MCF 10A (cell line): ENCODE data around the gene RTN4RL1. TPM values are rescaled to one million over a fixed set of nuclear protein-coding genes. Genes with fewer than 3 reads are reported as not detected.

ENCODE experiments used
- BruUV-seq: library from RNA; stranded (reverse); fragments of 400-500 nt; replicated peaks from 2 replicates; lab custom pipeline; 2021; lab: Mats Ljungman, UMichigan
- CTCF ChIA-PET: fragments of 300-600 bp; sonication (Branson Sonifier 250); formaldehyde crosslinking; extraction: SDS; loops from one replicate; lab custom pipeline; 2021; ENCODE audit warnings: antibody characterized with exemption, inconsistent platforms; lab: Yijun Ruan, JAX
- POLR2A ChIA-PET: fragments of 300-600, 350-650 bp; sonication (Branson Sonifier 250); formaldehyde crosslinking; extraction: SDS; loops from one replicate; lab custom pipeline; 2020; ENCODE audit warnings: antibody characterized with exemption, inconsistent platforms; lab: Yijun Ruan, JAX
- DNase-seq: peaks from one replicate; pipeline ENCODE4 v3.0.0-alpha.2; 2018; ENCODE audit not compliant: unreplicated experiment
- H3K27ac Mint-ChIP-seq: one replicate; pipeline ENCODE4 v1.8.0; 2022; ENCODE audit warnings: mild to moderate bottlenecking, low read depth, mixed read lengths; ENCODE audit not compliant: unreplicated experiment
- H3K27me3 Mint-ChIP-seq: one replicate; pipeline ENCODE4 v1.8.0; 2022; ENCODE audit warnings: mixed read lengths; ENCODE audit not compliant: insufficient read depth, unreplicated experiment
- H3K36me3 Mint-ChIP-seq: one replicate; pipeline ENCODE4 v1.8.0; 2022; ENCODE audit warnings: mild to moderate bottlenecking, moderate library complexity, mixed read lengths; ENCODE audit not compliant: insufficient read depth, unreplicated experiment
- H3K4me1 Mint-ChIP-seq: one replicate; pipeline ENCODE4 v1.8.0; 2022; ENCODE audit warnings: mixed read lengths; ENCODE audit not compliant: insufficient read depth, unreplicated experiment
- H3K4me3 Mint-ChIP-seq: one replicate; pipeline ENCODE4 v1.8.0; 2022; ENCODE audit warnings: mild to moderate bottlenecking, moderate library complexity, mixed read lengths; ENCODE audit not compliant: unreplicated experiment
- H3K9me3 Mint-ChIP-seq: one replicate; pipeline ENCODE4 v1.8.0; 2022; ENCODE audit warnings: mixed read lengths; ENCODE audit not compliant: unreplicated experiment
- CTCF ChIP-seq: fragments of 200-600 bp; IDR thresholded peaks from one replicate; pipeline ENCODE4 v1.8.0; 2022; ENCODE audit warnings: antibody characterized with exemption, mild to moderate bottlenecking; ENCODE audit not compliant: unreplicated experiment
- intact Hi-C: fragments of 100-400 bp; cut with micrococcal nuclease; formaldehyde crosslinking; loops from 2 replicates; pipeline ENCODE4 v1.14.1; 2022
- total RNA-seq: library from RNA; stranded (reverse); gene quantifications from 2 replicates; pipeline ENCODE4 v1.2.3, GENCODE V29; 2022

Gene RTN4RL1
- total RNA-seq, 1 experiment from 2014 or later, result 2.9 TPM

- peaks cover 5% of the 10 kb centered on the region for H3K4me1 Mint-ChIP-seq
- intact Hi-C loops, result loop anchor here (1.0 to 5.0 kb wide), 3 partner anchors 44 to 308 kb away; no protein-coding TSS in a partner anchor
- BruUV-seq, result no TSS peak
- peak; percentile 67 for TF ChIP-seq CTCF
- peak overlapping the region; percentile 78 for H3K4me3 Mint-ChIP-seq
- H3K36me3 Mint-ChIP-seq, result no peaks in the 10 kb centered on the region
- peak; percentile 78 for DNase-seq
- H3K9me3 Mint-ChIP-seq, result no peaks in the 10 kb centered on the region
- no peak overlapping the region for H3K27ac Mint-ChIP-seq
- ChIA-PET CTCF (interaction anchor here (0.5 to 7.4 kb wide), 34 partner anchors 12 to 1802 kb away, joined by 3 to 124 read pairs (median 4); no protein-coding TSS in a partner anchor), POLR2A (interaction anchor here (0.6 to 4.9 kb wide), 20 partner anchors 13 to 312 kb away, joined by 3 to 50 read pairs (median 4); partner anchors contain the start of genes OVCA2, RPA1 and SMYD4)
- H3K27me3 Mint-ChIP-seq, result no peaks in the 10 kb centered on the region
These were observed 632 bp upstream of the RTN4RL1 start for GRCh38 chr17:2025622-2026309.

- Mint-ChIP-seq H3K9me3 (no peaks in the 10 kb centered on the region), H3K27me3 (no peaks in the 10 kb centered on the region), H3K27ac (no peak overlapping the region), H3K4me3 (peak overlapping the region; percentile 78), H3K36me3 (no peaks in the 10 kb centered on the region), H3K4me1 (peaks cover 5% of the 10 kb centered on the region)
- POLR2A ChIA-PET, result interaction anchor here (0.6 to 4.9 kb wide), 20 partner anchors 9 to 924 kb away, joined by 3 to 50 read pairs (median 4); partner anchors contain the start of genes OVCA2, RPA1 and SMYD4
- intact Hi-C loops, result loop anchor here (1.0 to 5.0 kb wide), 3 partner anchors 43 to 307 kb away; no protein-coding TSS in a partner anchor
- CTCF ChIA-PET, result interaction anchor here (0.5 to 7.4 kb wide), 17 partner anchors 16 to 143 kb away, joined by 3 to 124 read pairs (median 5); no protein-coding TSS in a partner anchor
- TF ChIP-seq CTCF, result no peak
- no peak for DNase-seq
- BruUV-seq, result no TSS peak
These were observed 438 bp downstream of the RTN4RL1 start for GRCh38 chr17:2024572-2025219.

GRCh38 chr17:2023692-2024571, 1.2 kb downstream of the RTN4RL1 start:
- intact Hi-C loops, result no loop called here
- H3K27me3 Mint-ChIP-seq, result no peaks in the 10 kb centered on the region
- peaks cover 11% of the 10 kb centered on the region for H3K4me1 Mint-ChIP-seq
- H3K36me3 Mint-ChIP-seq, result no peaks in the 10 kb centered on the region
- TF ChIP-seq CTCF, result no peak
- no peak overlapping the region for H3K27ac Mint-ChIP-seq
- peak overlapping the region; percentile 78 for H3K4me3 Mint-ChIP-seq
- DNase-seq, result peak; percentile 61
- H3K9me3 Mint-ChIP-seq, result no peaks in the 10 kb centered on the region
- no TSS peak for BruUV-seq
- ChIA-PET CTCF (interaction anchor here (0.6 to 7.4 kb wide), 7 partner anchors 16 to 241 kb away, joined by 3 to 124 read pairs (median 5); no protein-coding TSS in a partner anchor), POLR2A (interaction anchor here (0.7 to 4.9 kb wide), 10 partner anchors 10 to 312 kb away, joined by 3 to 50 read pairs (median 6); partner anchors contain the start of genes RPA1, SMYD4 and TSR1)
